ENCODE measurements around the gene HOXD13.

The HOXD13 gene

DNA sequence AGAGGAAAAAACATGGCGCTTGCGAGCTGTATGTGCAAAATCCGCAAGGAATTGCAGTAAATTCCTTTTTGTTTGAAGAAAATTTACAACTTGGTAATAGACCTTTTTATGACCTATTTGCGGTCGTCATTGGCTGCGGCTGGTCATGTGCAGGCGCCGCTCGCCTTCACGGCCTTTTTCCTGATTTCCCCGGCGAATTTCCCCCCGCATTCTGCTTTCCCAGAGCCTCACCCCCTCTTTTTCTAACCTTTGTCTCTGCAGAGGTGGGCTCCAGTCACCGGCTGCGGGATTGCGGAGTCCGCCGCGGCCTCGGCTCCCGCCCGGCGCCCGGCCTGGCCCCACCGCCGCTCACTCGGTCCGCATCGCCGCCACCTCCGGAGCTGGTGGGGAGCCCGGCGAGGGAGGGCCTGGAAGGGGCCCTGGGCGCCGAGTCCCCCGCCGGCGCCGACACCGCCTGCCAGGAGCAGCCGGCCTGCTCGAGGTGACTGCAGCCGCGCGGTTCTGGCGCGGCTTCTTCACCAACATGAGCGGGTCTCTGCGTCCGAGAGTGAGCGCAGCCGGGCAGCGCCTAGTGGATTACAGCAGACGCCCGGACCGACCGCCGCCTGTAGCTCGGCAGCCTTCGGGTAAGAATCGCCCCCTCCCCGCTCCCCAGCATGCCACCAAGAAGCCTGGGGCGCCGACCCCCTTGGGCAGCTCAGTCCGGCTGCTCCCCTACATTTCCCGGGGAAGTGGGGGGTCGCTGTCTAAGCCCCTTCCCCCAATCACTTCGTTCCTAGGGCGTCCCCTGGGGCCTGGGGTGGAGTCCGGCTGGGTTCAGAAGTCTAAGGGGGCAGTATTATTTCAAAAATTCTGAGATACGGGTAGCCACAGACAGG lies 44.1 kb downstream of the HOXD13 start:
- in situ Hi-C loops (cut with MboI; ENCODE audit: low pct_unique_long_range_greater_than_20kb, low sequenced_read_pairs) = loop anchor here (25.0 kb wide), 2 partner anchors 326 to 1001 kb away; no protein-coding TSS in a partner anchor
- DNase-seq = no peak

DNA sequence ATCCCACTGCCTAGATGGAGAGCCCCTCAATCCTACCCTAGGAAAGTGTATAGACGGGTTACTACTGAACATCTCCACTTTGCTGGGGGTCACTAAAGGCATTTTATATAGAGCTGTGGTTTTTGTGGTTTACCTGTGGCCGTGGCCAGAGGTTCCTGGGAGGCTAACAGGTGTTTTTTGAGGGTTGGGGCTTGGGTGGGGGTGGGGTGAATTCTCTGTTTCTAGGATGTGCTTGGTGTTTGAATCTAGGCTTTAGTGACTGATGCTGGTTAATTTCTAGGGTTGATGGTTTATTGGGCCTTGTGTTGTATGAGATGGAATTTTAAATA lies 44.7 kb downstream of the HOXD13 start:
- DNase-seq = no peak
- in situ Hi-C loops (cut with MboI; ENCODE audit: low pct_unique_long_range_greater_than_20kb, low sequenced_read_pairs) = loop anchor here (25.0 kb wide), 2 partner anchors 325 to 1000 kb away; no protein-coding TSS in a partner anchor

DNA sequence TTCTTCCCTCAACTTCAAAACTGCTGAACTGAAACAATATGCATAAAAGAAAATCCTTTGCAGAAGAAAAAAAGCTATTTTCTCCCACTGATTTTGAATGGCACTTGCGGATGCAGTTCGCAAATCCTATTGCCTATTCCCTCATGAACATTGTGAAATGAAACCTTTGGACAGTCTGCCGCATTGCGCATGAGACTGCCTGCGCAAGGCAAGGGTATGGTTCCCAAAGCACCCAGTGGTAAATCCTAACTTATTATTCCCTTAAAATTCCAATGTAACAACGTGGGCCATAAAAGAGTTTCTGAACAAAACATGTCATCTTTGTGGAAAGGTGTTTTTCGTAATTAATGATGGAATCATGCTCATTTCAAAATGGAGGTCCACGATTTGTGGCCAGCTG lies 45.4 kb downstream of the HOXD13 start:
- no peak for DNase-seq
- in situ Hi-C loops (cut with MboI; ENCODE audit: low pct_unique_long_range_greater_than_20kb, low sequenced_read_pairs) = loop anchor here (25.0 kb wide), 2 partner anchors 324 to 999 kb away; no protein-coding TSS in a partner anchor

DNA sequence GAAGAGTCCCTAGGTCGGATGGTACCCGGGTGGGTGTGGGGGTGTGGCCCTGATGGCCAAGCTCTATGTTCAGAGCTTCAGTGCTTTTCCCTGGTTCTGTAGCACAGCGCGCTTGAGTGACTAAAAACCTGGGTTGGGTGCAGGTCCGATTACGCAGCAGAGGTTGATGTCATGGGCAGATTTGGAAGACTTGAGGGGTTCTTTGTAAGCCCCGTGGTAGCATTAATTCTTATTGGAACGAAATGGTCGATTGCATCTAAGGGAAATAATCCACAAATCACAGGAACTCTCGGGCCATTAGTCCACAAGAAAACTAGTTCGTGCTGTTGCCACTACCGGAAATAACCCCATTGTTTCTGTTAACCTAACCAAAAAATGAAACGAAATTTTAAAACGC lies 46.0 kb downstream of the HOXD13 start:
- in situ Hi-C loops (cut with MboI; ENCODE audit: low pct_unique_long_range_greater_than_20kb, low sequenced_read_pairs) = loop anchor here (25.0 kb wide), 2 partner anchors 324 to 999 kb away; no protein-coding TSS in a partner anchor
- no peak for DNase-seq

DNA sequence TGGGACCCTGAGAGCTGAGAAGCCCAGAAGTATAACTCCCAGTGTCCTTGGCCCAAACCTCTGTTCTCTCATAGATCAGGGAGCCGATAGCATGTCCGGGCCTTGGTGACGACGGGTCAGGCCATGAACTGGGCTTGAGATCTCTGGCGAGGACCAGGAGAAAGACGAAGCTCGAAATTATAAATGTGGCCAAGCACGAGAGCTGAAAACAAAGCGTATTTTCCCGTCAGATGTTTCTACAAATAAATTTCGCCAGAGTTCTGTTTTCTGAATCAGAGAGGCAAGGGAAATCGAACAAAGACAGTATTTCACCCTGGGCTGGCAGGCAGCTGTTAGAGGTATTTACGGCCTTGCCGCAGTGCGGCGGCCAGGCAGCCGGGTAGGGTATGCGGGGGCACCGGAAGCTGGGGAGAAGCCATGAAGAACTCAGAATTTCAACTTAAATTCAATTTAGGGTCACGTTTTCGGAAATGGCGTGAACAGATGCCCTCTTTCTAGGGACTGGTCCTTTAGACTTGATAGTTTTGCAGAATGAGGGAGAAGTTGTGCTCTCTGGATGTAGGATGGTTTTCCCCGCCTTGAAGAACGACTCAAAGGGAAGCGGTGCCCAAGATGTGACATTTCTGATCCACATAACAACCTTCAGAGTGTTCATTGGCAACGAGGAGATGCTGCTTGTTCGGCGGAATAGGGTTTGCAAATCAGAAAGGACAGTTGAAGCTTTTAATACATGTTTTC lies 46.6 kb downstream of the HOXD13 start:
- in situ Hi-C loops (cut with MboI; ENCODE audit: low pct_unique_long_range_greater_than_20kb, low sequenced_read_pairs) = loop anchor here (25.0 kb wide), 2 partner anchors 323 to 998 kb away; no protein-coding TSS in a partner anchor
- DNase-seq = no peak

DNA sequence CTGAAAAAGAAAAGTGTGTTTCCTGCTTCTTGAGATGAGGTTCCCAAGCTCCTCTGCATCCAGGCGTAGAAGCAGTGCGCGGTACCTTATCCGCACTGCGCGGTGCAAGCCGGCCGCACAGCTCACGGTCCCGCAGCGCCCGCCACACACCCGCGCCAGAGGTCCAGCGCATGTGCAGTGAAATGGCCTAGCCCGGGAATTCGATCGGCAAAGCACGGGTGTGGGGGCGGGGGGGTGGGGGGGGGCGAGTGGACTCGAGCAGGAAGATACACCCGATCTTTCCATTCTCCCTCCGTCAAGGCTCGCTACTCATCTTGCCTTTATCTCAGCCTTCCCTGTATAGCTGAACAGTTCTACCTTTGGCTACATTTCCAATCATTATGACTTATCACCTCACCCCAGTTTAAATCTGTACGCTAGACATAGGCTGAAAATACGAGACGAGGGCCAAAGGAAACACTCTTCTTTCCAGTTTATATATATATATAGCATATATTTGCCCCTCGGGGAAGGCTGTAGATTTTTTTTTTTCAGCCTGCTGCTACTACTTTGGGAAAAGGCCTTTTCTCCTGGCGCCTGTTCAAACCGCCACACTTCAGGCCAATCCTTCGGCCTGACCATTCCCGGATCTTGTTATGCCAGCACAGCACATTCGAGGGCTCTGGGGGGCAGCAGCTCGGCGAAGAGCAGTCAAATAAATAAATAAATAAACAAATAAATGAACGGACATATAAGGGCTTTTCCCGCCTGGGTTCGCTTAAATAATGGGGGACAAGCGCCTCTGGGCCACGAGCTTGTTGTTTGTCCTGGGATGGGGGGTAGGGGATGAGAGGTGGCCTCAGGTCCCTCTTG lies 47.4 kb downstream of the HOXD13 start:
- DNase-seq = no peak
- in situ Hi-C loops (cut with MboI; ENCODE audit: low pct_unique_long_range_greater_than_20kb, low sequenced_read_pairs) = loop anchor here (25.0 kb wide), 2 partner anchors 322 to 997 kb away; no protein-coding TSS in a partner anchor

DNA sequence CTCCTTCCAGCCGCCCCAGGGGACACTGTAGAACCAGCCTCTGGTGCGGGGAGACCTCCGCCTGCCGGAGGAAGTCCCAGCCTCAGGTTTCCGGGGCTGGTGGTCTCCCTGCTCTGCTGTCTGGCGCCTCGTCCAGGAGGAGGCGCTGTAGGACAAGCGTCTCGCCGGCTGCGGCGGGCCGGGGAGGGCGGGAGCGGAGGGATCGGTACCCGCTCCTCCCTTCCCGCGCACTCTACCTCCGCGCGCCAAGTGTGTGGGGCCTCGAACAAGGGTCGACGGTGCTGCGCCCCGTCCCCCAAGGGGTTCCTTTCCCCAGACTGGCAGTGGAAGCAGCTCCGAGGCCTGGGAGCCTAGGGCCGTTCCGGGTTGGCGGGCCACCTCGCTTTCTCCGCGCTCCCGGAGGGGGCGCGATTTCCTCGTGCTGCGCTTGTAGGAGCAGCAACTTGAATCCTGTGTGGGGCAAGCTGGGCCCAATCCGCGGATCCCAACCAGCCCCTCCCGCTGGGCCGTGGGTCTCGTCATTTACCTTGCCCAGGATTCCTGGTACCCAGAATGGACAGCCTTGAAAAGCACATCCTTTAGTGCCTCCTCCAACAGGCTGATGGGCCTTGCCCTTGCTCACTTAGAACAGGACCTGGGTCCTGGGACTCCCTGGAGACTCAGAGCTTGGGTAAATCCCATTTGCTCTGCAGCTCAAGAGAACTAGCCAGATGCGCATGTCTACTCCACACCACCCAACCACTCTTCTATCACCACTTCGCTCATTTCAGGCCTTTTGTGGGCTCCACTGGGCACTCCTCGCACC lies 48.2 kb downstream of the HOXD13 start:
- in situ Hi-C loops (cut with MboI; ENCODE audit: low pct_unique_long_range_greater_than_20kb, low sequenced_read_pairs) = loop anchor here (25.0 kb wide), 2 partner anchors 322 to 997 kb away; no protein-coding TSS in a partner anchor
- DNase-seq = peak; percentile 83

DNA sequence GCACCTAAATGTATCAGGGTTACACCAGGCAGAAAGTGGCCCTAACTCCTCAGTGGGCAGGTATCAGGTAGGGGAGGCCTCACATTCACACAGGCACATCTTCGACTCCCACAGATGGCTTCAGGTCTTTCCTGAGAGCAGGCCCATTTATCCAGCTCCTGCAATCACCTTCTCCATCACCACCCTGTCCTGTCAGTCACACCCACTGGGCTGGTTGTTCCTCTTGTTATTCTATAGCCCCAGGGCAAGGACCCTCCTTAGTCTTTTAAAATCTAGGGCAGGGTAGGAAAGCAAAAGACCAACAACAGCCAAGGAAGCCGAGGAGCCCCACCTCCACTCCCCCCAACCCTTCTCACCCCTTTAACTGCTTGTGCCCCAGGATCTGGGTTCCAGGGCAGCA lies 49.8 kb downstream of the HOXD13 start:
- no peak for DNase-seq
- in situ Hi-C loops (cut with MboI; ENCODE audit: low pct_unique_long_range_greater_than_20kb, low sequenced_read_pairs) = loop anchor here (25.0 kb wide), 2 partner anchors 320 to 995 kb away; no protein-coding TSS in a partner anchor
